NCI-H128 (cell line): Measurements from ENCODE around the gene NCLN.
"Not testable (repeated sequence)": the region's sequence is repeated elsewhere in the genome, so short reads cannot be mapped to it uniquely, and the experiment has no call there.

ENCODE experiments used
- DNase-seq: peaks from one replicate; lab custom pipeline; 2025; ENCODE audit not compliant: unreplicated experiment; lab: John Stamatoyannopoulos, UW

The NCLN gene

DNA sequence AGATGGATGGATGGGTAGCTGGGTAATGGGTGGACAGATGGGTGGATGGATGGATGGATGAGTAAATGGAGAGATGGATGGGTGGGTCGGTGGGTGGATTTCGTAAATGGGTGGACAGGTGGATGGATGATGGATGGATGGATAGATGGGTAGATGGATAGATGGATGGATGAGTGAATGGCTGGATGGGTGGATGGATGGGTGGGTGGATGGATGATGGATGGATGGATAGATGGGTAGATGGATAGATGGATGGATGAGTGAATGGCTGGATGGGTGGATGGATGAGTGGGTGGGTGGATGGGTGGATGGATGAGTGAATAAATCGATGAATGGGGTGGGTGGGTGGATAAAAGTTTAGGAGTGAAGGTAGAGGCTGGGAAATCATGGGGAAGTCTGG is 31.3 kb upstream of the NCLN start:
- not testable (repeated sequence) for DNase-seq

DNA sequence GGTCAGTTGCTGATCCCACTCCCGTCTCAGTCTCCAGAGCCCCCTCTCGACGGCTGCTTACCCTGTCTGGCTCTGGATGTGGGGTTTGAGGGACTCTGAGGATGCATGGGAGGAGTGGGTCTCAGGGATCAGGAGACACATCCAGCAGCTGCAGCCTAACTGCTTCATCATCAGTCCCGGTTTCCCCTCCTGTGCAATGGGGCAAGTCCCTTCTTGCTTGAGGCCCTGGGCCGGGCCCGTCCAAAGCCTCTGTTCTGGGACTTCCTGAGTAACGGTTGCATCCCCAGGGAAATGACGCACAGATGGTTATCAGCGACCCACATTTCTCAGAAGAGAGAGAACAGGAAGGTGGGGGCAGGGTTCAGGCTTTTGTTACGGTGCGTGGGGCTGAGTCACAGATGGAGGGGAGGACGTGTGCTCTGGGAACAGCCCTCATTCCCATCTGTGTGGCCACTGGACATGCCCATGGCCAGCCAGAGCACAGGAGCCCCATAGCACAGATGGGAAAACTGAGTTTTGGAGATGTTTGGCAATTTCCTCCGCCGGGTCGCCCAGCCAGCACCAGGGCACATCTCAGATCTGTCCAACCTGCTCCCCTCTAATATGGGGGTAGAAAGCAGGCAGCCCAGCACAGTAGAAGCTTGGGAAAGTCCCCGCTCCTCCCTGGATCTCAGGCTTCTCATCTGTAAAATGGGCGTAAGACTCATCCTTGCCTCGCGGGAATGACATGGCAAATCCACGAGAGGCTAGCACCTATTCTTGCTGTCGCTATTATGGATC is 30.6 kb upstream of the NCLN start:
- no peak for DNase-seq

DNA sequence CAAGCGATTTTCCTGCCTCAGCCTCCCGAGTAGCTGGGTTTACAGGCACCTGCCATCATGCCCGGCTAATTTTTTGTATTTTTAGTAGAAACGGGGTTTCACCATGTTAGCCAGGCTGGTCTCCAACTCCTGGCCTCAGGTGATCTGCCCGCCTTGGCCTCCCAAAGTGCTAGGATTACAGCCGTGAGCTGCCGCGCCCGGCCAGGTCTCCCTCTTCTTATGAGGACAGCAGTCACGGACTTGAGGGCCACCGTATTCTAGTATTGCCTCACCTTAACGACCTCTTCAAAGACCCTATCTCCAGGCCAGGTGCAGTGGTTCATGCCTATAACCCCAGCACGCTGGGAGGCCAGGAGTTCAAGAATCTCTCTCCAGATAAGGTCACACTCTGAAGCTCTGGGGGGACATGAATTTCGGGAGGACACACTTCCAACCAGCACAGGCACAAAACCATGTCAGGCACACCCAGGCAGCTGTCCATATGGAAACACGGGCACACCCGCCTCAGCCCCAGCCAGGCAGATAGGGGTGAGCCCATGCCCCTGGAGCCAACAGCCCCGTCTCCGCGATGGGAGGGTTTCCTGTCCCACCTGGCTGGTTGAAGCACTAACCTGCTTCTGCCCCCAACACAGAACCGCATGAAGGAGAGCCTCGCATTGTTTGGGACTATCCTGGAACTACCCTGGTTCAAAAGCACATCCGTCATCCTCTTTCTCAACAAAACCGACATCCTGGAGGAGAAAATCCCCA is 28.5 kb upstream of the NCLN start:
- no peak for DNase-seq

DNA sequence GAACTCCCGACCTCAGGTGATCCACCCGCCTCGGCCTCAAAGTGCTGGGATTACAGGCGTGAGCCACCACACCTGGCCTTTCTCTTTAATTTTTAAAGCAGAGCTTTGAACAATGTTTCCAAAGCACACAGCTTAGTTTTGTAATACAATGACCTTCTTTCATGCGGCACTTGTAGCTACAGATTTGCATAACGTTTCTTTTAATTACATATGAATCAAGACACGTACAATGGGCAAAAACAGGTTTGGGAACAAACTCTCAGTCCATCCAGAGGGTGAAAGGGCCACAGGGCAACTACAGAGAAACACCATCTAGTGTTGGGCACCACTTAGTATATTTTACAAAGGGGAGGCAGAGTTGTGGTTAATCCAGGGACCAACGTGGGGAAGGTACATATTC is 26.2 kb upstream of the NCLN start:
- no peak for DNase-seq

DNA sequence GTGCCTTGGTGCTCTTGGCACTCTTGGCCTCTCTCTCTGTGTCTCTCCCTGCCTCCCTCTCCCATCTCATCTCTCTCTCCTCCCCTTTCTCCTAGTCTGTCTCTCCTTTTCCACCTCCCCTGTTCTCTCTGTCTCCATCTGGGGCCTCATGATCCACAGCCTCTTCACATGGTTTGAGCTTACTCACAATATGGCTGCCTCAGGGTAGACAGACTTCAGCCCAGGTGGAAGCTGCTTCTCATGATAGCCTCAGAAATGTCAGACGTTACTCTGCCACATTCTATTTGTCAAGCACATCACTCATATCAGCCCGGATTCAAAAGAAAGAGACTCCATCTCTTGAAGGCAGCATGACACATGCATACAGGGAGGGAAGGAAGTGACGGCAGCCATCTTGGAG is 25.5 kb upstream of the NCLN start:
- DNase-seq = no peak

DNA sequence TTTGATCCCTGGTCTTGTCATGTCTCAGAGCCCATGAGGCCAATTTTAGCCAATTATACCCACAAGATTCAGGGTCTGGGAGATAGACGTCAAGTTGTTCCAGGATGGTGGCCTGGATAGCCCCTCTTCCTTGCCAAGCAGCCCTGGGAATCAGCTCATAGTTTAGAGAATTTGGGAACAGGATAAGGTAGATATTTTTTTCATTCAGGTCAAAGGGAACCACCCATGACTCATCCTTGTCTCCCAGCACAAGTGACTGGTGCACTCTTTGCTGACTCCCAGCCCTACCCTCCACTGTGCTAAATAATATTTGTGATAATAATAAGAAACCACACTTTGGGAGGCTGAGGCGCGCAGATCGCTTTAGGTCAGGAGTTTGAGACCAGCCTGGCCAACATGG is 24.3 kb upstream of the NCLN start:
- no peak for DNase-seq

DNA sequence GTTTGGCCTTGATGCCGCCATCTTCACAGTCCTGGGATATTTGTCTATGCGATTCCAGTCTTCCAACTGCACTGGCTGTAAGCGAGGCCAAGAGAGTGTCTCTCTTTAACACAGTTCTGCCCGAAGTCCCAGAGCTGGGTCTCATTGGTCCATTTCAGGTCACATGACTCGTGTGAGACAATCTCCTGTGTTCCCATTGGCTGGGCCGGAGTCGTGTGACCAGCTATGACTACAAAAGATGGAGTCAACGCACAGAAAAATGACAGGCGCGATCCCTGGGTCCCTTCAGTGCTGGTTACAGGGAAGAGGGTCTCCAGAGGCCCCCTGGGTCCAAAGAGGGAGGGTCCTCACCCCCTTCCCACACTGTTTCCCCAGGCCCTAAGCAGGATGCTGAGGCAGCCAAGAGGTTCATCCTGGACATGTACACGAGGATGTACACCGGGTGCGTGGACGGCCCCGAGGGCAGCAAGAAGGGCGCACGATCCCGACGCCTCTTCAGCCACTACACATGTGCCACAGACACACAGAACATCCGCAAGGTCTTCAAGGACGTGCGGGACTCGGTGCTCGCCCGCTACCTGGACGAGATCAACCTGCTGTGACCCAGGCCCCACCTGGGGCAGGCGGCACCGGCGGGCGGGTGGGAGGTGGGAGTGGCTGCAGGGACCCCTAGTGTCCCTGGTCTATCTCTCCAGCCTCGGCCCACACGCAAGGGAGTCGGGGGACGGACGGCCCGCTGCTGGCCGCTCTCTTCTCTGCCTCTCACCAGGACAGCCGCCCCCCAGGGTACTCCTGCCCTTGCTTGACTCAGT is 23.1 kb upstream of the NCLN start:
- no peak for DNase-seq

DNA sequence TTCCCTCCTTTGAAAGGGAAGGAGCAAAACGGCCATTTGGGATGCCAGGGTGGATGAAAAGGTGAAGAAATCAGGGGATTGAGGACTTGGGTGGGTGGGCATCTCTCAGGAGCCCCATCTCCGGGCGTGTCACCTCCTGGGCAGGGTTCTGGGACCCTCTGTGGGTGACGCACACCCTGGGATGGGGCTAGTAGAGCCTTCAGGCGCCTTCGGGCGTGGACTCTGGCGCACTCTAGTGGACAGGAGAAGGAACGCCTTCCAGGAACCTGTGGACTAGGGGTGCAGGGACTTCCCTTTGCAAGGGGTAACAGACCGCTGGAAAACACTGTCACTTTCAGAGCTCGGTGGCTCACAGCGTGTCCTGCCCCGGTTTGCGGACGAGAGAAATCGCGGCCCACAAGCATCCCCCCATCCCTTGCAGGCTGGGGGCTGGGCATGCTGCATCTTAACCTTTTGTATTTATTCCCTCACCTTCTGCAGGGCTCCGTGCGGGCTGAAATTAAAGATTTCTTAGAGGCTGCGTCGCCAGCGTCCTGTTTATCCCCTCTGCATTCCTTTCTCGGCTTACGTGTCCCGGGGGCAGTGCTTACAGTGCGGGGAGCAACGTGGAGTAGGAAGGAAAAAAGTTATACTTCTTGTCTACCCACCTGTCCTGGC is 22.4 kb upstream of the NCLN start:
- peak; percentile 65 for DNase-seq

DNA sequence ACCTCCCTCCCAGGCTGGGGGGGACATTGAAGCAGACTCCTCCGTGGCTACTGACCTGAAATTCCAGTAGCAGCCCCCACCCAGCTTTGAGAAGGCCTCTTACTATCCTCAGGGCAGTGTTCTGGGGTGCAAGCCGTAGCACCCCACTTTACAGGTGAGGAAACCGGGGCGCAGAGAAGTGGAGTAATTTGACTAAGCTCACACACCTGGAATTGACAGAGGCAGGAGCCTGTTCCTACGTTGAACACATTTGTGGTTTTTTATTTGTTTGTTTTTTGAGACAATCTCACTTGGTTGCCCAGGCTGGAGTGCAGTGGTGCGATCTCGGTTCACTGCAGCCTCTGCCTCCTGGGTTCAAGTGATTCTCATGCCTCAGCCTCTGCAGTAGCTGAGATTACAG is 21.8 kb upstream of the NCLN start:
- DNase-seq = no peak

DNA sequence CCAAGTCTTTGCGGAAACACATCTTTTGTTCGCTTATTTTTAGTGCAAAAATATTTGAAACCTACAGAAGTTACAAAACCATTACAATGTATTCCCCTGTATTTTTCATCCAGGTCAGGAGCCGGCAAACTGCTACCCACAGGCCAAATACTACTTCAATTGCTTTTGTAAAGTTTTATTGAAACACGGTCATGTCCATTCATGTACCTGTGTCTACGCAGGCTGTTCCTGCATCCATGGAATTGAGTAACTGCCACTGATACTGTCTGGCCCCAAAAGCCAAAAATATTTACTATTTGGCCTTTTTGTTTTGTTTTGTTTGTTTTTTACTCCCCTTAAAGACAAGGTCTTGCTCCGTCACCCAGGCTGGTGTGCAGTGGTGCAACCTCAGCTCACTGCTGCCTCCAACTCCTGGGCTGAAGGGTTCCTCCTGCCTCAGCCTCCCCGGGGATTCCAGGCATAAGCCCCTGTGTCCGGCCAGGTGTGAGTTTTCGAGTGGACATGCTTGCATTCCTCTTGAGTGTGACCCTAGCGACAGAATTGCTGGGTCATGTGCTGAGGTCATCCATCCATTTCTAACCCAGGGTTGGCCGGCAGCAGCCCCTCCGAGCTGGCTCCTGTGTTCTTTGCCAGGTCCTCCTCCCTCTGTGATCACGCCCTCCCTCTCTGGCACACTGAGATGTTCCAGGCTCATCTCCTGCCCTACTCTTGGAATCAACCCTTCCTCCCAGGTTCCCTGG is 18.0 kb upstream of the NCLN start:
- DNase-seq = no peak

DNA sequence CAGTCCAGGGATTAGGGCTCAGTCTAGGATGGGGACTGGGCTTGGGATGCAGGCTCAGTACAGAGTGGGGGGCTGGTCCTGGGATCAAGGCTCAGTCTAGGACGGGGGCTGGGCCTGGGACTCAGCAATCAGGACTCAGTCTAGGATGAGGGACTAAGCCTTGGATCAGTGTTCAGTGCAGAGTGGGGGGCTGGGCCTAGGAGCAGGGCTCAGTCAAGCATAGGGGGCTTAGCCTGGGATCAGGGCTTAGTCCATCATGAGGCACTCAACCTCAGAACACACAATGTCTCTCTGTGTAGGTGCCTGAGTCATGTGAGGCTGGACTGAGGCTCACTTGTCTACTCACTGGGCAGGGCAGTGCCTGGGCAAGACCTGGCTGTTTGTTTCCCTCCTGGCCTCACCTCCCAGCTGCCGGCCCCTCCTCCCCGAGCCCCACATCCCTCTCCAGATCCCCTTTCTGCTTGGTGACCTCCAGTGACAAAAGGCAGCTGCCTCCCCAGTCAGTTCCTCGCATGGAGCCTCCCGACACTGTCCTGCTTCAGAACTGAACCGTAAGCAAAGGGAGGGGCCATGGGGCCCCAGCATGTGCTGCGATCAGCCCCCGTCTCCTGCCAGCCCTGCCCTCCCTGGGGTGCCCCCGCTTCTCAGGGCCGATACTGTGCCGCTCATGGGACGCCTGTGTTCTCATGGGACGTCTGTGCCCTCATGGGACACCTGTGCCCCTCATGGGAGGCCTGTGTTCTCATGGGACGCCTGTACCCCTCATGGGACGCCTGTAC is 13.6 kb upstream of the NCLN start:
- DNase-seq = no peak

DNA sequence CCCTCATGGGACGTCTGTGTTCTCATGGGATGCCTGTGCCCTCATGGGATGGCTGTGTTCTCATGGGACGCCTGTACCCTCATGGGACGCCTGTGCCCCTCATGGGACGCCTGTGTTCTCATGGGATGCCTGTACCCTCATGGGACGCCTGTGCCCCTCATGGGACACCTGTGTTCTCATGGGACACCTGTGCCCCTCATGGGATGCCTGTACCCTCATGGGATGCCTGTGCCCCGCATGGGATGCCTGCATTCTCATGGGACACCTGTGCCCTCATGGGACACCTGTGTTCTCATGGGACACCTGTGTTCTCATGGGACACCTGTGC is 13.1 kb upstream of the NCLN start:
- DNase-seq = not testable (repeated sequence)

DNA sequence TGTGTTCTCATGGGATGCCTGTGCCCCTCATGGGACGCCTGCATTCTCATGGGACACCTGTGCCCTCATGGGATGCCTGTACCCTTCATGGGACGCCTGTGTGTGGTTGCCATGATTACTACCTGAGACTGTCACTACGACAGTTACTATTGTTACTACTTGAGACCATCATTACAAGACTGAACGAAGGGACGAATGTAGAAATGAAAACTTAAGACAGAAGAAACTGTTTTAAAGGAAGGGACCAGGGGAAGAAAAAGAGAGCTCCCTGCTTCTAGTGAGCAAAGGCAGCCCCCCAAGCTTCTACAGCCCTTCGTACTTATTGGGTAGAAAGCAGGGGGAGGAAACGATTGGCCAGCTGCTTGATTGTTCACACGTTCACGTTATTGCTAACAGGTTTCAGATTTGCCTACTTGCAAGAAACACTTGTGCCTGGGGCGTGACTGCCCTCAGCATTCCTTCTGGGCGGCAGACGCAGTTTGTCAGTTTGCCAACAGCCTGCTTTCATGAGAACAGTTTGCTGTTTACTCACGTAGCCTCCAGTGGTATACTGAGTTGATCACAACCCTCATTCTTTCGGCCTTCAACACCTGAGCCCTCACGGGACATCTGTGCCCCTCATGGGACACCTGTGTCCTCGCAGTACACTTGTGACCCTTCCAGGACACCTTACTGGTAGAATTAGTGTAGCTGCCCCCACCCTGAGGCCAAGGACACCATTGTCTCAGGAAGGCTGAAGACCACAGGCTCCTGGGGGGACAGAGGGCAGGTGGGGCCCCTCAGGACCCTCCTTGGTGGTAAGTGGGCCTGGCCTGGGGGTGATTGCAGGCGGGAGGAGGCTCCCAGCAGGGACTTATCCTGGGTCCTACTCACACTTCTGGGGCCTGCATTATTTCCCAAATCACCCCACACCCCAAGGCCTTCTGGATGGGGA is 9.7 kb upstream of the NCLN start:
- DNase-seq = peak; percentile 5

DNA sequence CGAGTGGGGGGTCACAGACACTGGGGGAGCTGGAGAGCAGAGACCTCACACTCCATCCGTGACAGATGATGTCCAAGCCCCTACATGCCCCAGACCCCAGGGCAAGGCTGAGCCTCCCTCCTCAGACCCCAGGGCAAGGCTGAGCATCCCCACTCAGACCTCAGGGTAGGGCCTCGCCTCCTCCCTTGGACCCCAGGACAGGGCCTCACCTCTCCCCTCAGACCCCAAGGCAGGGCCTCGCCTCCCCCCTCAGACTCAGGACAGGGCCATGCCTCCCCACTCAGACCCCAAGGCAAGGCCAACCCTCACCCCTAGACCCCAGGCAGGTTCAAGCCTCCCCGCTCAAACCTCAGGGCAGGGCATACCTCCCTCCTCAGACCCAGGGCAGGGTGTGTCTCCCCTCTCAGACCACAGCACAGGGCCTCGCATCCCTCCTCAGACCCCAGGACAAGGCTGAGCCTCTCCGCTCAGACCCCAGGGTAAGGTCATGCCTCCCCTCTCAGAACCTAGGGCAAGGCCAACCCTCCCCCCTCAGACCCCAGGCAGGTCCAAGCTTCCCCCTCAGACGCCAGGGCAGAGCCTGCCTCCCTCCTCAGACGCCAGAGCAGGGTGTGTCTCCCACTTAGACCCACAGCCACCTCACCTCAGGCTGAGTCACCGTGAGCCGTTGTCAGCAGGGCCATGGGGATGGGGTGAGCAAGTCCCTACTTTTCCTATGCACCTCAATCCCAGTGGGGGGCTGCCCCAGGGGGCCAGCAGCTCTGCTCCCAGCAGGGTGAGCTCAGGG is 8.8 kb upstream of the NCLN start:
- no peak for DNase-seq

DNA sequence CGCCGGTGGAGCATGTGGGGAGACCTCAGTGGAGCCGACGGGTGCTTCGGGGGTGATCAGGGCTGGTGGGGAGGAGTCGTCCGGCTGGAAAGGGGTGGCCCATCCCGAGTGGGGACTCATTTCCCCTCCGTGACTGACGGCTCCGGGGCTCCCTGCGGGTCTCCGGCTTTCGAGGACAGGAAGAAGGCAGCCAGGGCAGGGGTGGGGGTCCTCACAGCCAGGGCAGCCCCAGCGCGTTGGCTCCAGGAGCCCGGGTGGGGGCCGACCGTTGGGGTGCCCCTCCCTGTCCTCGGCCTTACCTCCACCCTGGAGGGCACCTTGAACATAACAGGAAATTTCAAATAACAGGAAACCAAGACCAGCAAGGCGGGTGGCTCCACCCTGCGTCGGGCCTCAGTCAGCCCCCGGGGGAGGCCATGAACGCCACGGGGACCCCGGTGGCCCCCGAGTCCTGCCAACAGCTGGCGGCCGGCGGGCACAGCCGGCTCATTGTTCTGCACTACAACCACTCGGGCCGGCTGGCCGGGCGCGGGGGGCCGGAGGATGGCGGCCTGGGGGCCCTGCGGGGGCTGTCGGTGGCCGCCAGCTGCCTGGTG is 7.3 kb upstream of the NCLN start, which contains the start of gene S1PR4:
TSS of gene S1PR4 (plus strand) at position 393 of the 596 bp plus-strand sequence. CDS start at position 417, 24 bp downstream.
- no peak for DNase-seq

DNA sequence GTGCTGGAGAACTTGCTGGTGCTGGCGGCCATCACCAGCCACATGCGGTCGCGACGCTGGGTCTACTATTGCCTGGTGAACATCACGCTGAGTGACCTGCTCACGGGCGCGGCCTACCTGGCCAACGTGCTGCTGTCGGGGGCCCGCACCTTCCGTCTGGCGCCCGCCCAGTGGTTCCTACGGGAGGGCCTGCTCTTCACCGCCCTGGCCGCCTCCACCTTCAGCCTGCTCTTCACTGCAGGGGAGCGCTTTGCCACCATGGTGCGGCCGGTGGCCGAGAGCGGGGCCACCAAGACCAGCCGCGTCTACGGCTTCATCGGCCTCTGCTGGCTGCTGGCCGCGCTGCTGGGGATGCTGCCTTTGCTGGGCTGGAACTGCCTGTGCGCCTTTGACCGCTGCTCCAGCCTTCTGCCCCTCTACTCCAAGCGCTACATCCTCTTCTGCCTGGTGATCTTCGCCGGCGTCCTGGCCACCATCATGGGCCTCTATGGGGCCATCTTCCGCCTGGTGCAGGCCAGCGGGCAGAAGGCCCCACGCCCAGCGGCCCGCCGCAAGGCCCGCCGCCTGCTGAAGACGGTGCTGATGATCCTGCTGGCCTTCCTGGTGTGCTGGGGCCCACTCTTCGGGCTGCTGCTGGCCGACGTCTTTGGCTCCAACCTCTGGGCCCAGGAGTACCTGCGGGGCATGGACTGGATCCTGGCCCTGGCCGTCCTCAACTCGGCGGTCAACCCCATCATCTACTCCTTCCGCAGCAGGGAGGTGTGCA is 6.6 kb upstream of the NCLN start:
- no peak for DNase-seq
